Smooth muscle cell (in vitro differentiated cells): ENCODE data around the gene ZNF555. TPM values are rescaled to one million over a fixed set of nuclear protein-coding genes. Genes with fewer than 3 reads are reported as not detected.
"Not testable (repeated sequence)": the region's sequence is repeated elsewhere in the genome, so short reads cannot be mapped to it uniquely, and the experiment has no call there.

Source experiments
- DNase-seq: peaks from one replicate; lab custom pipeline; 2025; ENCODE audit not compliant: unreplicated experiment; lab: John Stamatoyannopoulos, UW
- H2AFZ ChIP-seq: fragments of 200-600 bp; sonication (generic); 2 replicates; pipeline ENCODE4 v1.6.0; 2016; ENCODE audit warnings: antibody characterized with exemption, low read depth, mild to moderate bottlenecking
- H3F3A ChIP-seq: fragments of 200-600 bp; sonication (generic); 2 replicates; pipeline ENCODE4 v1.6.0; 2017; ENCODE audit warnings: antibody characterized with exemption, low read depth
- H3K27ac ChIP-seq: fragments of 200-600 bp; sonication (generic); 2 replicates; pipeline ENCODE4 v1.5.1; 2016; ENCODE audit warnings: low read depth, mild to moderate bottlenecking
- H3K27me3 ChIP-seq: fragments of 200-600 bp; sonication (generic); 2 replicates; pipeline ENCODE4 v1.6.1; 2016; ENCODE audit warnings: low read depth, mild to moderate bottlenecking
- H3K36me3 ChIP-seq: fragments of 200-600 bp; sonication (generic); 2 replicates; pipeline ENCODE4 v1.5.1; 2016; ENCODE audit warnings: low read depth
- H3K4me1 ChIP-seq: fragments of 200-600 bp; sonication (generic); 2 replicates; pipeline ENCODE4 v1.5.1; 2016; ENCODE audit warnings: low read depth
- H3K4me2 ChIP-seq: fragments of 200-600 bp; sonication (generic); 2 replicates; pipeline ENCODE4 v1.6.0; 2016; ENCODE audit warnings: mild to moderate bottlenecking
- H3K4me3 ChIP-seq: fragments of 200-600 bp; sonication (generic); 2 replicates; pipeline ENCODE4 v1.5.1; 2016; ENCODE audit warnings: mild to moderate bottlenecking
- H3K79me2 ChIP-seq: fragments of 200-600 bp; sonication (generic); 2 replicates; pipeline ENCODE4 v1.6.0; 2016; ENCODE audit warnings: low read depth, mild to moderate bottlenecking
- H3K9ac ChIP-seq: fragments of 200-600 bp; sonication (generic); 2 replicates; pipeline ENCODE4 v1.6.0; 2016; ENCODE audit warnings: low read depth
- H3K9me3 ChIP-seq: fragments of 200-600 bp; sonication (generic); replicated peaks from 2 replicates; pipeline ENCODE4 v1.5.1; 2016; ENCODE audit warnings: low read depth
- H4K20me1 ChIP-seq: fragments of 200-600 bp; sonication (generic); 2 replicates; pipeline ENCODE4 v1.6.0; 2016; ENCODE audit warnings: low read depth
- CTCF ChIP-seq: fragments of 200-600 bp; sonication (generic); IDR thresholded peaks from 2 replicates; pipeline ENCODE4 v1.5.1; 2017; ENCODE audit warnings: borderline replicate concordance, mild to moderate bottlenecking, antibody characterized with exemption; ENCODE audit not compliant: insufficient read depth, poor library complexity, severe bottlenecking
- WGBS: methylation state at CpG from one replicate; pipeline ENCODE4 v1.1.7; 2016; ENCODE audit warnings: low lambda C conversion rate; 5-methylcytosine and 5-hydroxymethylcytosine counted together
- polyA plus RNA-seq: library from polyadenylated mRNA; unstranded; fragments of >200 nt; fragmentation: Nextera tagmentation; extraction: Ambion mirVana; gene quantifications from 2 replicates; pipeline ENCODE4 v1.2.1, GENCODE V29; 2016
- total RNA-seq: library from RNA; depleted of rRNA; stranded (reverse); fragments of >200 nt; gene quantifications from 2 replicates; pipeline ENCODE4 v1.2.3, GENCODE V29; 2014

Gene ZNF555
- total and polyA plus RNA-seq, 2 experiments from 2014 or later = 3.2 to 4.9 TPM

- Histone ChIP-seq H3K4me2 (no peak overlapping the region), H3K9me3 (no peaks in the 10 kb centered on the region), H3K79me2 (no peaks in the 10 kb centered on the region), H3K27ac (no peak overlapping the region), H3F3A (no peaks in the 10 kb centered on the region), H4K20me1 (no peaks in the 10 kb centered on the region), H3K36me3 (no peaks in the 10 kb centered on the region), H2AFZ (no peak overlapping the region), H3K9ac (no peak overlapping the region), H3K27me3 (no peaks in the 10 kb centered on the region), H3K4me3 (no peak overlapping the region), H3K4me1 (no peaks in the 10 kb centered on the region)
- no peak for DNase-seq
- 98% methylated on average over 11 of the region's 11 CpGs for WGBS
- TF ChIP-seq CTCF = no peak
Observed at GRCh38 chr19:2814426-2814825, 26.8 kb upstream of the ZNF555 start.

- no peak for TF ChIP-seq CTCF
- no peak overlapping the region for H3K27ac ChIP-seq
- H3K36me3 ChIP-seq = no peaks in the 10 kb centered on the region
- H3K4me3 ChIP-seq = no peak overlapping the region
- H3K27me3 ChIP-seq = no peaks in the 10 kb centered on the region
- no peaks in the 10 kb centered on the region for H3F3A ChIP-seq
- H3K9ac ChIP-seq = no peak overlapping the region
- no peaks in the 10 kb centered on the region for H4K20me1 ChIP-seq
- H3K4me1 ChIP-seq = no peaks in the 10 kb centered on the region
- H2AFZ ChIP-seq = no peak overlapping the region
- peaks cover 3% of the 10 kb centered on the region for H3K79me2 ChIP-seq
- H3K9me3 ChIP-seq = no peaks in the 10 kb centered on the region
- DNase-seq = no peak
- WGBS = 98% methylated on average over 13 of the region's 13 CpGs
- H3K4me2 ChIP-seq = no peak overlapping the region
Observed at GRCh38 chr19:2815191-2815614, 26.1 kb upstream of the ZNF555 start.

- TF ChIP-seq CTCF = no peak
- H4K20me1 ChIP-seq = no peaks in the 10 kb centered on the region
- no peak overlapping the region for H2AFZ ChIP-seq
- no peaks in the 10 kb centered on the region for H3K9me3 ChIP-seq
- H3K36me3 ChIP-seq = no peaks in the 10 kb centered on the region
- 93% methylated on average over 15 of the region's 15 CpGs for WGBS
- no peak overlapping the region for H3K4me3 ChIP-seq
- H3K27ac ChIP-seq = no peak overlapping the region
- peaks cover 5% of the 10 kb centered on the region for H3K79me2 ChIP-seq
- no peak overlapping the region for H3K4me2 ChIP-seq
- no peaks in the 10 kb centered on the region for H3F3A ChIP-seq
- DNase-seq = no peak
- no peaks in the 10 kb centered on the region for H3K27me3 ChIP-seq
- no peak overlapping the region for H3K9ac ChIP-seq
- no peaks in the 10 kb centered on the region for H3K4me1 ChIP-seq
Observed at GRCh38 chr19:2815923-2816322, 25.4 kb upstream of the ZNF555 start.

- no peaks in the 10 kb centered on the region for H3F3A ChIP-seq
- no peak for DNase-seq
- no peak overlapping the region for H3K27ac ChIP-seq
- H3K4me2 ChIP-seq = no peak overlapping the region
- peaks cover 5% of the 10 kb centered on the region for H3K79me2 ChIP-seq
- 93% methylated on average over 16 of the region's 16 CpGs for WGBS
- no peaks in the 10 kb centered on the region for H4K20me1 ChIP-seq
- H3K36me3 ChIP-seq = no peaks in the 10 kb centered on the region
- H3K4me3 ChIP-seq = peak overlapping the region; percentile 40
- no peak overlapping the region for H2AFZ ChIP-seq
- no peak for TF ChIP-seq CTCF
- no peaks in the 10 kb centered on the region for H3K4me1 ChIP-seq
- no peaks in the 10 kb centered on the region for H3K9me3 ChIP-seq
- H3K27me3 ChIP-seq = no peaks in the 10 kb centered on the region
- H3K9ac ChIP-seq = no peak overlapping the region
Observed at GRCh38 chr19:2816641-2817040, 24.6 kb upstream of the ZNF555 start.

GRCh38 chr19:2817237-2817829 lies 23.9 kb upstream of the ZNF555 start:
- peak overlapping the region; percentile 65 for H3K27ac ChIP-seq
- H3F3A ChIP-seq, H3K36me3 ChIP-seq, H3K79me2 ChIP-seq, H3K9me3 ChIP-seq, H2AFZ ChIP-seq, H3K4me1 ChIP-seq, H3K27me3 ChIP-seq, H4K20me1 ChIP-seq: not testable (repeated sequence)
- 19% methylated on average over 22 of the region's 22 CpGs for WGBS
- peak overlapping the region; percentile 81 for H3K4me2 ChIP-seq
- H3K4me3 ChIP-seq = peak overlapping the region; percentile 40
- H3K9ac ChIP-seq = peak overlapping the region; percentile 62
- peak; percentile 1 for DNase-seq
